Esophagus (tissue), 2 donors: ENCODE measurements around the gene PDE3A. TPM values are rescaled to one million over a fixed set of nuclear protein-coding genes. Genes with fewer than 3 reads are reported as not detected.

Experiments
- H3K27ac ChIP-seq, 2 donors: one replicate each; pipeline ENCODE4 v1.5.1; 2013; ENCODE audit warnings: low read depth in 2 of 2, mild to moderate bottlenecking in 2 of 2, inconsistent platforms in 1 of 2, low read length in 1 of 2, moderate library complexity in 1 of 2
- H3K27me3 ChIP-seq, 2 donors: one replicate each; pipeline ENCODE4 v1.6.1; 2013; ENCODE audit warnings: low read length in 2 of 2, control low read depth in 1 of 2, mild to moderate bottlenecking in 1 of 2; ENCODE audit not compliant: insufficient read depth in 2 of 2, control insufficient read depth in 1 of 2
- H3K36me3 ChIP-seq, 2 donors: one replicate each; pipeline ENCODE4 v1.6.1; 2013; ENCODE audit warnings: low read length in 1 of 2; ENCODE audit not compliant: control insufficient read depth in 2 of 2, insufficient read depth in 2 of 2
- H3K4me1 ChIP-seq, 2 donors: one replicate each; pipeline ENCODE4 v1.6.1; 2013; ENCODE audit warnings: low read length in 1 of 2; ENCODE audit not compliant: control insufficient read depth in 2 of 2, insufficient read depth in 2 of 2
- H3K4me3 ChIP-seq, 2 donors: one replicate each; pipeline ENCODE4 v1.5.1; 2013; ENCODE audit warnings: low read length in 2 of 2, mild to moderate bottlenecking in 2 of 2, low read depth in 1 of 2, moderate library complexity in 1 of 2
- H3K9me3 ChIP-seq, 2 donors: one replicate each; pipeline ENCODE4 v1.6.1; 2013; ENCODE audit warnings: mild to moderate bottlenecking in 2 of 2, low read depth in 1 of 2, low read length in 1 of 2, moderate library complexity in 1 of 2; ENCODE audit not compliant: control insufficient read depth in 2 of 2, insufficient read depth in 1 of 2
- WGBS, 2 donors: extraction: QIAGEN DNeasy Blood & Tissue Kit; methylation state at CpG; one replicate each; pipeline ENCODE4 v1.1.7; 2013; 5-methylcytosine and 5-hydroxymethylcytosine counted together
- polyA plus RNA-seq, 2 donors: library from polyadenylated mRNA; stranded (reverse); fragments of 200-250 nt; gene quantifications; one replicate each; pipeline ENCODE4 v1.2.3, GENCODE V29; 2013
- donor health status: healthy with polysubstance abuse.
- donor health status: Bipolar disorder and iron deficiency.

PDE3A gene
- polyA plus RNA-seq, 2 donors = 0.53 to 1.0 TPM

DNA sequence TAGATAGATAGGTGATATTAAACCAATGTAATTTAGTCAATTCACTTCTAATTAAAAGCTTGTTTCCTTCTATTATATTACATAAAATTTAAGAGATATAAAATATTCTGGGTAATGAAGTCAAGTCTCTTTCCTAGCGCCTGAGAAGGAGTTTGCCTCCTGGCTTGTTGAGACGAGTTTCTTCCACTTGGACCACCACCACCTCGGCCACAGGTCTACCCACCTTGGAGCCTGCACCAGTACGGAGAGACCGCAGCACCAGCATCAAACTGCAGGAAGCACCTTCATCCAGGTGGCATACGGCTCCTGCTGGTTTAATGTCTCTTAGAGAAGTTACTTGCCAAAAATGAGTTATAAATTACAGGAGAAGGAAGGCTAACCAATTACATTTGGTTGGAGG lies 247.8 kb downstream of the PDE3A start:
- Histone ChIP-seq H3K9me3 (no peaks in the 10 kb centered on the region), H3K27ac (no peak overlapping the region), H3K4me3 (no peak overlapping the region), H3K4me1 (no peaks in the 10 kb centered on the region), H3K36me3 (no peaks in the 10 kb centered on the region), H3K27me3 (no peaks in the 10 kb centered on the region)
- WGBS, 2 donors = 94 to 98% methylated on average over 6 of the region's 6 CpGs

DNA sequence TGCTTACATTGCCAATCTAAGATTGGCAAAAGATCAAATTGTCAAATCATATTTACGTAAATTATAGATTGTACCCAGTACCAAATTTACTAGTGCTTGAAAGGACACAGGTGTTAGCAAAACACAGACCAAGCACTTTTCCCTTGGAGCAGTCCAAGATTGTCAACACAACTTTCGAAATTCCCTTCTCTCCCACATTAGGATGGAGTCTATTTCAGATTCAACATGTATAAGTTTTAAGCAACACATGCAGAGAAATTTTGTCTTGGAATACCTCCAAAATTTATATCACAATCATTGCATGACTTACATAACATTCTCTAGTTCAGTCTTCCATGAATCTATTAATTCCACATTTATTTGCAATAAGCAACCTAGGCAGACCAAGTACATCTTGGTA lies 251.9 kb downstream of the PDE3A start:
- H3K36me3 ChIP-seq = no peaks in the 10 kb centered on the region
- 68 to 84% methylated on average over 2 of the region's 2 CpGs for WGBS, 2 donors
- H3K4me3 ChIP-seq = no peak overlapping the region
- no peaks in the 10 kb centered on the region for H3K27me3 ChIP-seq
- no peak overlapping the region for H3K27ac ChIP-seq
- no peaks in the 10 kb centered on the region for H3K4me1 ChIP-seq
- H3K9me3 ChIP-seq = no peaks in the 10 kb centered on the region

DNA sequence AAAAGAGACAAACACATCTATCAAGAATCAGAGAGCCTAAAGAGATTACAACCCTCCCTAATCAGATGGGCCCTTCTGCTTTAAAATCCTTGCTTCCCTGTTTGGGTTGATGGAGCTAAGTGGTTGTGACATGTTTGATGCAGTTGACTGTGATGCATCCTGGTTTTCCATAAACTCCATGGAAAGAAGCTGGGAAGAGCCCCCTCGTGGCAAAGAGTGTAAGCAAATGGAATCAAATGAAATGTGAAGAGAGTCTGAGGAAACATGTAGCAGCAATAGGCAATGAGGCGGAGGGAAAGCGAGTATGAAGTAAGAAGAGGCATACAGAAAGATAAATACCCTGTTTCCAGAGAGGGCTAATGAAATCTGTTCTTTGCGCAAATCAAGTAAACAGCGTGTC lies 256.4 kb downstream of the PDE3A start:
- Histone ChIP-seq H3K4me1 (peaks cover 0 to 2% of the 10 kb centered on the region in 2 donors), H3K27ac (no peak overlapping the region), H3K36me3 (no peaks in the 10 kb centered on the region), H3K27me3 (no peaks in the 10 kb centered on the region), H3K9me3 (no peaks in the 10 kb centered on the region), H3K4me3 (no peak overlapping the region)
- 73 to 81% methylated on average over 5 of the region's 5 CpGs for WGBS, 2 donors

DNA sequence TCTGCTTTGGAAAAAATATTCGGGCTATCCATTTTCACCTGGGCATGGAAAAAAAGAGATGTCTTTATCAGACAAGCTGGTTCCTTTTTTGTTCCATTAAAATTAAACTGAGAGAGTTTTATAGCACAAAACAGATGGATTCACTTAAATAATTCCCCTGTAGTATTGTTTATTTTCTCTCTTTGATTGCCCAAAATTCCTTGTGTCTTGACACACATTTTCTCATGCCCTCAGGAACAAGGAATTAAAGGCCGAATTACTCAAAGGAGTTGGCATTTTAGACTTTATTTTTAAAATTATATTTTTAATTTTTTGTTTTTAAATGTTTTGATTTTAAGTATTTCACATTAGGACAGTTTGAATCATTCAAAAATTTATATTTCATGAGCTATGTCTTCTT lies 257.2 kb downstream of the PDE3A start:
- H3K9me3 ChIP-seq = no peaks in the 10 kb centered on the region
- H3K27me3 ChIP-seq = no peaks in the 10 kb centered on the region
- H3K27ac ChIP-seq = no peak overlapping the region
- no peaks in the 10 kb centered on the region for H3K36me3 ChIP-seq
- WGBS, 2 donors = 61 to 68% methylated on average over 2 of the region's 2 CpGs
- H3K4me3 ChIP-seq = no peak overlapping the region
- H3K4me1 ChIP-seq = peaks cover 0 to 2% of the 10 kb centered on the region in 2 donors

DNA sequence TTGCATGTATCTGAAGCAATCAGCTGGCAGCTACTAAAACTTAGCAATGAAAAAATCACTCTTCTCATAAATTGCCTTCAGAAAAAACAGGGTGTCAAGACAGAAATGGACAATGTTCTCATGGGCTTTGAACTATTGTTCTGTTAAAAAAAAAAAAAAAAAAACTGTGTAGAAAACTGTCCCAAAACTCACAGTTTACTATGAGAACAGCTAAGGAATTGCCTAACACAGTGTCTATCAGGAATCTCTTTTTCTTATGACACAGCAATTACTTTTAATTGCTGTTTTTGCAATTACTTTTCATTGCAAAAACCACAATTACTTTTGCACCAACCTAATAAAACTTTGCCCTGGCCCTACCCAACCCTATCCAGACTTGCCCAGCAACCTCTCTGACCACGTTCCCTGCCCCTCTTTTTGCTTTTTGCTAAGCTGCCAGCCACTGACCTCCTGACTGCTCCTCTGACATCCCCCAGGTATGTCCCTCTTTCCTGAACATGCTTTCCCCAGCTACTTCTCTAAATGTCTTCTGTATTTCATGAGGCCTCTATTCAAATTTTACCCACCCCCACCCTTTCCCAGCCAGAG lies 258.8 kb downstream of the PDE3A start:
- no peak overlapping the region for H3K27ac ChIP-seq
- H3K4me1 ChIP-seq = peaks cover 0 to 2% of the 10 kb centered on the region in 2 donors
- WGBS, 2 donors = 74 to 88% methylated on average over 1 of the region's 1 CpG
- H3K4me3 ChIP-seq = no peak overlapping the region
- no peaks in the 10 kb centered on the region for H3K9me3 ChIP-seq
- no peaks in the 10 kb centered on the region for H3K36me3 ChIP-seq
- H3K27me3 ChIP-seq = no peaks in the 10 kb centered on the region

DNA sequence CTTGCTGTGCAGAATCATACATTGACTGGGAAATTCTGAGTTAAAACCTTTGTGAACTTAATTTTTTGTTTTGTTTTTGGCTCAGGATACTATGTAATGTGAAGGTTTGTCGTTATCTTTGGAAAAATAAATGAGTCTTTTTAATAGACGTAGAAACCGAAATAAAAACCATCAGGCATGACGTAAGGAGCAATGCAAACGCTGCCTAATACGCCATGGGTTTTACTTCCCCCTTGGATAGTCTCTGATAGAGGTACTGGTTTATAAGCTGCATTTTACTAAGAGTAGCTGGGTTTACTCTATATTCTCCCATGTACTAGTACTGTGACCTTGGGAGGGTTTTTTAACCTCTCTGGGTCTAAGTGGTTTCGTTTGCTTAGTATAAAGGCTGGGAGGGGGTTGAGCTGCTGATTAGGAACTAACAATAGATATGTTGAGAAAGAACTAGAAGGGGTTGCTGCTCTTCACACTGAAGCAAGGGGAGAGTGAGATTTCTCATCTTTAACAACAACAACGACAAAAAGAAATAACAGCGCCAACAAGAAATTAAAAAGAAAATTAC lies 260.0 kb downstream of the PDE3A start:
- no peaks in the 10 kb centered on the region for H3K9me3 ChIP-seq
- no peaks in the 10 kb centered on the region for H3K27me3 ChIP-seq
- H3K4me1 ChIP-seq = peaks cover 0 to 2% of the 10 kb centered on the region in 2 donors
- H3K27ac ChIP-seq = no peak overlapping the region
- 82 to 87% methylated on average over 9 of the region's 9 CpGs for WGBS, 2 donors
- H3K4me3 ChIP-seq = no peak overlapping the region
- no peaks in the 10 kb centered on the region for H3K36me3 ChIP-seq

DNA sequence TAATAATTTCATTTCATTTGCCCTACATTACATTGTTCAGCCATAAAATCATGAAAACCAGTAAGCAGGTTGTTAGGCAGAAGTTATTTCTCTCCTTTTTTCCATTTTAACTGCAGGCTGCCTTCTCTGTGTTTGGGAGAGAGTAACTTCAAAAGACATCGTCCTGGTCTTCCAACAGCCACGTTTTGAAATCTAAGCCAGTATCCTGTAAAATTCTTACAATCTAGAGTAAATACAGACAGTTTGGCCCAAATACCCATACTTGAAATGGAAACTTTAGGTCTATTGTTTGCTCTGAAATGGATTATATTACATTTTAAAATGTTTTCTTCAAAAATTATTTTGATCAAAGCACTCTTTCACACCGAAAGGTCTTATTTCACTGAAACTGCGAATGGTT lies 260.7 kb downstream of the PDE3A start:
- H3K27me3 ChIP-seq = no peaks in the 10 kb centered on the region
- 44 to 55% methylated on average over 4 of the region's 4 CpGs for WGBS, 2 donors
- no peaks in the 10 kb centered on the region for H3K36me3 ChIP-seq
- H3K9me3 ChIP-seq = no peaks in the 10 kb centered on the region
- H3K27ac ChIP-seq = no peak overlapping the region
- H3K4me1 ChIP-seq = peaks cover 0 to 2% of the 10 kb centered on the region in 2 donors
- no peak overlapping the region for H3K4me3 ChIP-seq

DNA sequence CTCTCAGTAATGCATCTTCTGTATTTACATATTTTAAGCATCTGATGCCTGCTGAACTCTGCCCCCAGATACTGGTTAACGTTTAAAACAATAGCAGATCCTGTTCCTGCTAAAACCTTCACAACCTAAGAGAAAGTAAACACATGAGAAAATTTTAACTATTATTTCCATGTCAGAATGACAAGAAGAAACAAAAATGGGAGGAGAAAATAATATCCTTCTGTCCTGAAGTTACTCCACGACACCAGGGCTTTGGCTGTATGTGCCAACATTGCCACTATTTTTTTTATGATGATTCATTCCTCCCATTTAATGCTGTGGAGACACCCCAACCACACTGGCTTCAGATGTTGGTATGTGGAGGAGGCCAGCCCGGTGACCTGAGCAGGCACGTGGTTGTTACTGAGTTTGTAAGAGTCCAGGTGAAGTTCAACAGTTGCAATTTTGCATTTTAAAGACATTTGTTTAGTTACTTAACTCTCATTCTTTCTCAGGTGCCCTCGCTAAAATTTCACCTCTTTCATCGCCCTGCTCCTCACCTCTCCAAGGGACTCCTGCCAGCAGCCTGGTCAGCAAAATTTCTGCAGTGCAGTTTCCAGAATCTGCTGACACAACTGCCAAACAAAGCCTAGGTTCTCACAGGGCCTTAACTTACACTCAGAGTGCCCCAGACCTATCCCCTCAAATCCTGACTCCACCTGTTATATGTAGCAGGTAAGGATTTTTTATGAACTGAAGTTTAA lies 261.2 kb downstream of the PDE3A start:
- H3K27ac ChIP-seq = no peak overlapping the region

DNA sequence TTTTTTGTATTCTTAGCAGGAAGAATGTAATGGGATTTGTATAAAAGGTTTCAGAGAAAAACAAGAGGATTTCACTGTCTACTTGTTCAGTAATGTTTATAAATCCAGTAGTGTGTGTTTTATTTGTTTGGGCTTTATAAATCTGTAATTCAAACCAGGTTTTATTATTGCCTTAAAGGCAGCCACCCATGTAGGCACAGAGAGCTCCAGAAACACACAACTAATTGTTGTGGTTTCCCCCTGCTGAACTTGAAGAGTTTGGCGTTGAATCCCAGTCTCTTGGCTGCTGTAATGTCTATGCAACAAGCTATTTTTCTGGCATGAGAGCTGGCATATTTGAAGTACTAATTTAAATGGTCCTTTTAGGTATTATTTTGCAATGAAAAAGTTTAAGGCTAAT lies 263.4 kb downstream of the PDE3A start:
- Histone ChIP-seq H3K4me3 (no peak overlapping the region), H3K27ac (no peak overlapping the region), H3K4me1 (peaks cover 0 to 2% of the 10 kb centered on the region in 2 donors), H3K36me3 (no peaks in the 10 kb centered on the region), H3K9me3 (no peaks in the 10 kb centered on the region), H3K27me3 (no peaks in the 10 kb centered on the region)
- 46 to 72% methylated on average over 1 of the region's 1 CpG for WGBS, 2 donors

More for the DNA sequence above, 261.2 kb downstream of the PDE3A start:
- H3K4me1 ChIP-seq = peaks cover 0 to 2% of the 10 kb centered on the region in 2 donors
- H3K4me3 ChIP-seq = no peak overlapping the region
- no peaks in the 10 kb centered on the region for H3K36me3 ChIP-seq
- WGBS, 2 donors = 37 to 40% methylated on average over 6 of the region's 6 CpGs
- H3K27me3 ChIP-seq = no peaks in the 10 kb centered on the region
- H3K9me3 ChIP-seq = no peaks in the 10 kb centered on the region

DNA sequence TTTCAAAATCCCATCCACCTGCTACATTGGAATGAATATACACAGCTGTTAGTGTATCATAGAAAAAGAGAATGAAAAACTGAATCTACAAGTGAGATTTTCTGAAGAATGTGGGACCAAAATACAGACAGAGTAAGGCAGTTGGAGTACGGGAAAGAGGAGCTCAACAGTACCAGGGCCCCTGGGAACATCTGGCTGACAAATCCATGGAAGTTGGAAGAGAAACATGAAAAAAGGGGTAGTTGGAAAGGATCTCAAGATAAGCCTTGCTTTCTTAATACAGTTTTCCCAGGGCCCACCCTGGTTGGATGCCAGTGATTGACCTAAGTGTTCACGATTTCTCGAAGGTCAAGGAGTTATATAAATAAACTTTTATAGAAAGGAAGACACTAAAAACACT lies 272.8 kb downstream of the PDE3A start:
- no peaks in the 10 kb centered on the region for H3K9me3 ChIP-seq
- H3K4me3 ChIP-seq = no peak overlapping the region
- no peak overlapping the region for H3K27ac ChIP-seq
- H3K27me3 ChIP-seq = no peaks in the 10 kb centered on the region
- WGBS, 2 donors = 67 to 76% methylated on average over 3 of the region's 3 CpGs
- no peaks in the 10 kb centered on the region for H3K36me3 ChIP-seq
- H3K4me1 ChIP-seq = no peaks in the 10 kb centered on the region
